Upper lobe of left lung (tissue), 4 donors: Measurements from ENCODE around the gene COBLL1.

Experiments
- CTCF ChIP-seq, 6 experiments: fragments of 450-650 bp in 4 of 6; fragments of 200-600 bp in 2 of 6; sonication (generic) in 2 of 6; IDR thresholded peaks; one replicate each; pipeline ENCODE4 v1.5.1; 2016 to 2019; ENCODE audit warnings: antibody characterized with exemption in 6 of 6
- POLR2A ChIP-seq, 4 donors: fragments of 450-650 bp; IDR thresholded peaks; one replicate each; pipeline ENCODE4 v1.5.1; 2016 to 2017; ENCODE audit warnings: antibody characterized with exemption in 4 of 4, mild to moderate bottlenecking in 2 of 4
- POLR2AphosphoS5 ChIP-seq, 2 donors: sonication (generic); formaldehyde crosslinking; IDR thresholded peaks; one replicate each; pipeline ENCODE4 v1.5.1; 2017; ENCODE audit warnings: antibody characterized with exemption in 2 of 2

GRCh38 chr2:164737612-164738081 is 104.0 kb downstream of the COBLL1 start:
- TF ChIP-seq POLR2A (IDR thresholded peaks at IDR 0.05) = no peak
- no peak for TF ChIP-seq POLR2AphosphoS5 (IDR thresholded peaks at IDR 0.05)
- peak; percentile 52 to 75 (median 67) for TF ChIP-seq CTCF (IDR thresholded peaks at IDR 0.05)
